ENCODE results near the gene TMEM238.

DNA sequence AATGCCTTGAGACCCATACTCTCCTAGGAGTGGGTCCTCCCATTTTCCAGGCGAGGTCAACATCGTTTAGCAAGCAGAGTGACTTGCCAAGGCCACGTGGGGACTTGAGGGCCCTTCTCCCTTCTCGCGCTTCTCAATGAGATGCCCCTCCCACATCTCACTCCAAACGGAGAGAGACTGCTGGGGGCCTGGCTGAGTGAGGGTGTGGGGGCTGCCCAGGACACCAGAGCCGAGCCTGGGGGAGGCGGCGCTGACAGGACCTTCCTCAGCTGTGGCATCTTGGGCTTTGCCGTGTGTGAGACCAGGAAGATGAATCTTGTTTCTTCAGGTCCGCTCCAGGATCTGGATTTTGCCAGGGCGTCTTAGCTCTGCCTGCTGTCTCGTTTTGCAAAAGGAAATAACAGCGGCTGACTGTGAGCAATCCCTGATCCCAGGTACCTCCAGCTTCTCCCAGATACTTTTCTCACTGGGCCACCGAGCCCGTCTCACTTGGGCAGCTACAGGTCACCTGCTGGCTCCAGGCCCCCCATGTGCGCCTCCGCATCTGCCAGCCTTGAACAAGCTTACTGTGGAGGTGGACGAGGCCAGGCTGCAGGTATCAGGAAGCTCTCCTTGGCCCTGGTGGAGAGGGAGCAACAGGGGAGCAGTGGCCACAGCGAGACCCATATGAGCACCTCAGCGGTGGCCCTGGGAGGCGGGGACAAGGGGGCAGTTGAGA is 35.6 kb downstream of the TMEM238 start:
- TF ChIP-seq, protein P1, sequence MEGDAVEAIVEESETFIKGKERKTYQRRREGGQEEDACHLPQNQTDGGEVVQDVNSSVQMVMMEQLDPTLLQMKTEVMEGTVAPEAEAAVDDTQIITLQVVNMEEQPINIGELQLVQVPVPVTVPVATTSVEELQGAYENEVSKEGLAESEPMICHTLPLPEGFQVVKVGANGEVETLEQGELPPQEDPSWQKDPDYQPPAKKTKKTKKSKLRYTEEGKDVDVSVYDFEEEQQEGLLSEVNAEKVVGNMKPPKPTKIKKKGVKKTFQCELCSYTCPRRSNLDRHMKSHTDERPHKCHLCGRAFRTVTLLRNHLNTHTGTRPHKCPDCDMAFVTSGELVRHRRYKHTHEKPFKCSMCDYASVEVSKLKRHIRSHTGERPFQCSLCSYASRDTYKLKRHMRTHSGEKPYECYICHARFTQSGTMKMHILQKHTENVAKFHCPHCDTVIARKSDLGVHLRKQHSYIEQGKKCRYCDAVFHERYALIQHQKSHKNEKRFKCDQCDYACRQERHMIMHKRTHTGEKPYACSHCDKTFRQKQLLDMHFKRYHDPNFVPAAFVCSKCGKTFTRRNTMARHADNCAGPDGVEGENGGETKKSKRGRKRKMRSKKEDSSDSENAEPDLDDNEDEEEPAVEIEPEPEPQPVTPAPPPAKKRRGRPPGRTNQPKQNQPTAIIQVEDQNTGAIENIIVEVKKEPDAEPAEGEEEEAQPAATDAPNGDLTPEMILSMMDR (IDR thresholded peaks at IDR 0.05; ENCODE audit: insufficient read depth, low read length) = no peak
- TF ChIP-seq GABPA (IDR thresholded peaks at IDR 0.05; ENCODE audit: low read depth) (no peak), POLR2AphosphoS5 (IDR thresholded peaks at IDR 0.05; ENCODE audit: low read depth) (no peak)
- TF ChIP-seq, protein P2, sequence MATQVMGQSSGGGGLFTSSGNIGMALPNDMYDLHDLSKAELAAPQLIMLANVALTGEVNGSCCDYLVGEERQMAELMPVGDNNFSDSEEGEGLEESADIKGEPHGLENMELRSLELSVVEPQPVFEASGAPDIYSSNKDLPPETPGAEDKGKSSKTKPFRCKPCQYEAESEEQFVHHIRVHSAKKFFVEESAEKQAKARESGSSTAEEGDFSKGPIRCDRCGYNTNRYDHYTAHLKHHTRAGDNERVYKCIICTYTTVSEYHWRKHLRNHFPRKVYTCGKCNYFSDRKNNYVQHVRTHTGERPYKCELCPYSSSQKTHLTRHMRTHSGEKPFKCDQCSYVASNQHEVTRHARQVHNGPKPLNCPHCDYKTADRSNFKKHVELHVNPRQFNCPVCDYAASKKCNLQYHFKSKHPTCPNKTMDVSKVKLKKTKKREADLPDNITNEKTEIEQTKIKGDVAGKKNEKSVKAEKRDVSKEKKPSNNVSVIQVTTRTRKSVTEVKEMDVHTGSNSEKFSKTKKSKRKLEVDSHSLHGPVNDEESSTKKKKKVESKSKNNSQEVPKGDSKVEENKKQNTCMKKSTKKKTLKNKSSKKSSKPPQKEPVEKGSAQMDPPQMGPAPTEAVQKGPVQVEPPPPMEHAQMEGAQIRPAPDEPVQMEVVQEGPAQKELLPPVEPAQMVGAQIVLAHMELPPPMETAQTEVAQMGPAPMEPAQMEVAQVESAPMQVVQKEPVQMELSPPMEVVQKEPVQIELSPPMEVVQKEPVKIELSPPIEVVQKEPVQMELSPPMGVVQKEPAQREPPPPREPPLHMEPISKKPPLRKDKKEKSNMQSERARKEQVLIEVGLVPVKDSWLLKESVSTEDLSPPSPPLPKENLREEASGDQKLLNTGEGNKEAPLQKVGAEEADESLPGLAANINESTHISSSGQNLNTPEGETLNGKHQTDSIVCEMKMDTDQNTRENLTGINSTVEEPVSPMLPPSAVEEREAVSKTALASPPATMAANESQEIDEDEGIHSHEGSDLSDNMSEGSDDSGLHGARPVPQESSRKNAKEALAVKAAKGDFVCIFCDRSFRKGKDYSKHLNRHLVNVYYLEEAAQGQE (IDR thresholded peaks at IDR 0.05; ENCODE audit: insufficient replicate concordance, low read depth) = no peak
